C4-2B (cell line): ENCODE data around the gene UBE2E2.

Experiments
- H3K27ac ChIP-seq: fragments of 450-650 bp; 2 replicates; pipeline ENCODE4 v1.5.1; 2017
- CTCF ChIP-seq: fragments of 450-650 bp; conservative IDR thresholded peaks from 2 replicates; pipeline ENCODE4 v1.5.1; 2017; ENCODE audit warnings: mild to moderate bottlenecking
- ZFX ChIP-seq: fragments of 450-650 bp; IDR thresholded peaks from 2 replicates; pipeline ENCODE4 v1.6.1; 2017

Gene UBE2E2

DNA sequence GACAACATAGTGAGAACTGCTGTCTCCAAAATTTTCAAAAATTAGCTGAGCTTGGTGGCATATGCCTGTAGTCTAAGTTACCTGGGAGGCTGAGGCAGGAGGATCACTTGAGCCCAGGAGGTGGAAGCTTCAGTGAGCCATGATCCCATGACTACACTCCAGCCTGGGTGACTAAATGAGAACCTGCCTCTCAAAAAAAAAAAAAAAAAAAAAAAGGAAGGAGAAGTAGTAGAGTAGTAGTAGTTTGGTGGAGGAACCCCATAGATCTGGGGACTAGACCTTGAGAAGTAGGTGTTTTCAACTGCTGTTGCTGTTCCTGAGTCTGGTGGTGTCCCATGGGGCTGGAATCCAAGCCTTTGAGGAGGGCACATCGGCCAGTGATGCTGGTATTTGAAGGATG lies 38.4 kb upstream of the UBE2E2 start:
- TF ChIP-seq ZFX: no peak
- no peak for TF ChIP-seq CTCF
- no peak overlapping the region for H3K27ac ChIP-seq

DNA sequence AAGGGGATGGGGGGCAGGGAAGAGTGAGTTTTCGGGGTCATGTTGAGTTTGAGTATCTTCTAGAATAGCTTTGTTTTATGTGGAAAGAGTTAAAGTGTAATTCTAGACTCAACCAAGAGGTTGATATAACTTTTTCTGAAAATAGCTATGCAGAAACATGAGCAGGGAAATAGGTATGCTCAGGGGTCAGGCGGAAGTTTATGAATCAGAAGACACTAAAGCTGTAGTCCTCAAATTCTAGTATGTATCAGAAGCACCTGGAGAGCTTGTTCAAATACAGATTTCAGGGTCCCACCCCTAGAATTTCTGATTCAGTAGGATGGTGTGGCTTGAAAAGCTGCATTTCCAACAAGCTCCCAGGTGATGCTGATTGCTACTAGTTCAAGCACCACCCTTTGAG lies 37.6 kb upstream of the UBE2E2 start:
- TF ChIP-seq ZFX (no peak), CTCF (no peak)
- peak overlapping the region; percentile 35; the same call in 1 of the 2 replicates for H3K27ac ChIP-seq

DNA sequence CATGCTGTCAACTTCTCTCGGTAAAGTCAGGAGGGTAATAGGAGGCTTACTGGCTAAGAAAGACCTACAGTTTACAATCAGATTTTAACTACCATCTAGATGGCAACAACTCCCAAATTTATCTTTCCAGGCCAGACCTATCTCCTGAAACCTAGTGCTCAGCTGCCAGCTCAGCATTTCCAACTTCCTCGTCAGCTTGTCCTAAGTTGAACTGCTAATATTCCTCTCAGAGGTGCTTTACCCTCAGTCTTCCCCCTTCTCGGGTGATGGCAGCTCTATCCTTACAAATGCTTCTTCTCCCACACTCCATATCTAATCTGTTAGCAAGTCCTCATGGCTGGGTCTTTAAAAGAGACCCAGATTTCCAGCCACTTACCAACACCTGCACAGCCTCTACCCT lies 36.9 kb upstream of the UBE2E2 start:
- peak overlapping the region; percentile 35; the same call in 1 of the 2 replicates for H3K27ac ChIP-seq

GRCh38 chr3:23166845-23167244 lies 36.3 kb upstream of the UBE2E2 start:
- H3K27ac ChIP-seq: peak overlapping the region; percentile 35; the same call in 1 of the 2 replicates
- no peak for TF ChIP-seq CTCF
- TF ChIP-seq ZFX: no peak

More for the DNA sequence above, 36.9 kb upstream of the UBE2E2 start:
- no peak for TF ChIP-seq ZFX
- no peak for TF ChIP-seq CTCF

GRCh38 chr3:23169551-23169950 lies 33.6 kb upstream of the UBE2E2 start:
- TF ChIP-seq CTCF: no peak
- no peak for TF ChIP-seq ZFX
- H3K27ac ChIP-seq: no peak overlapping the region

DNA sequence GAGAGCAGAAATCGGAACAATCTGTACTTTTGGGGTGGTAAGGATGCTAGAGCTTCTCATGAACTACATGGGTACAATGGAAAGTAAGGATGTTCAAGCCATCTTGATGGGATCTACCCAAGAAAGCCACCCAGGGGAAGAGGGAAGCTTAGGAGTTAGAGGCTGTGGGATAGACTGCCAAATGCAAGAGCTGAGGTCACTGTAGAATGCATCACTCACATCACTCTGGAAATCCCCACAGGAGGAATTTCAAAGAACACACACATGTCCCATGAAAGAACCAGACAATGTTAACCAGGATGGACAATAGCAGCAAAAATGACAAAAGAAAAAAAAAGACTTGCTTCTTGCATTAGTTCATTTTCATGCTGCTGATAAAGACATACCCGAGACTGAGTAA lies 32.8 kb upstream of the UBE2E2 start:
- TF ChIP-seq ZFX (no peak), CTCF (no peak)

DNA sequence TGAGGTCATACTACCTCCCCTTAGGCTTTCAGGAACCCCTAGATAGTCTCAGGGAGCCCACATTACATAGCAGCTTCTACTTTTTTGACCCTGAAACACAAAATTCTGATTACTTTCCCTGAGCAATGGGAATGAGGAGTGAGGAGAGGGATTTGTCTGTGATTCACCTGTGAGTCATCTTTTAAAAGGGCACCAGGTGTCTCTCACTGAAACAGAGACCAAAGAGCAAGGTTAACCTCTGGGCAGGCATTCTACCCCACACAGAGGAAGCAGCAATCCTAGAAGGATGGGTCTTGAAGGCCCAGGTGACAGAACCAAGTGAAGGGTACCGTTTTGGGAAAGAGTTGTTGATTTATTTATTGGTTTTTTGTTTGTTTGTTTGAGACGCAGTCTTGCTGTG lies 31.1 kb upstream of the UBE2E2 start:
- no peak overlapping the region for H3K27ac ChIP-seq
- TF ChIP-seq ZFX: no peak
- no peak for TF ChIP-seq CTCF

More for the DNA sequence above, 32.8 kb upstream of the UBE2E2 start:
- no peak overlapping the region for H3K27ac ChIP-seq
